Measurements from ENCODE around the gene TIGD3. TPM values are rescaled to one million over a fixed set of nuclear protein-coding genes. Genes with fewer than 3 reads are reported as not detected.

The TIGD3 gene
- total and polyA plus RNA-seq, 2 of the 13 experiments (the other 11 are each of a cell fraction or from before 2014, with no cell fraction given) = 0.49 to 4.9 TPM

- no peak for TF ChIP-seq ZNF850 (CRISPR knock-in tag; conservative IDR thresholded peaks at IDR 0.05)
- TF ChIP-seq, protein P1, sequence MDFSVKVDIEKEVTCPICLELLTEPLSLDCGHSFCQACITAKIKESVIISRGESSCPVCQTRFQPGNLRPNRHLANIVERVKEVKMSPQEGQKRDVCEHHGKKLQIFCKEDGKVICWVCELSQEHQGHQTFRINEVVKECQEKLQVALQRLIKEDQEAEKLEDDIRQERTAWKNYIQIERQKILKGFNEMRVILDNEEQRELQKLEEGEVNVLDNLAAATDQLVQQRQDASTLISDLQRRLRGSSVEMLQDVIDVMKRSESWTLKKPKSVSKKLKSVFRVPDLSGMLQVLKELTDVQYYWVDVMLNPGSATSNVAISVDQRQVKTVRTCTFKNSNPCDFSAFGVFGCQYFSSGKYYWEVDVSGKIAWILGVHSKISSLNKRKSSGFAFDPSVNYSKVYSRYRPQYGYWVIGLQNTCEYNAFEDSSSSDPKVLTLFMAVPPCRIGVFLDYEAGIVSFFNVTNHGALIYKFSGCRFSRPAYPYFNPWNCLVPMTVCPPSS (IDR thresholded peaks at IDR 0.05) = no peak
- peak; percentile 44; the same call in 1 of the 2 replicates for TF ChIP-seq POLR2G (IDR thresholded peaks at IDR 0.05; ENCODE audit: low read depth, low read length)
- TF ChIP-seq CREBL2 (CRISPR knock-in tag; IDR thresholded peaks at IDR 0.05; ENCODE audit: borderline replicate concordance) = no peak
- 0 out of 2 replicates have a peak, but pooled peaks have one; percentile 27 for TF ChIP-seq ARHGAP35 (CRISPR knock-in tag; IDR thresholded peaks at IDR 0.05; ENCODE audit: borderline replicate concordance)
- TF ChIP-seq HOXD1 (CRISPR knock-in tag; IDR thresholded peaks at IDR 0.05) = no peak
- TF ChIP-seq NCOA1 (CRISPR knock-in tag; IDR thresholded peaks at IDR 0.05) = peak; percentile 12; the same call in 1 of the 2 replicates
- no peak for TF ChIP-seq TOE1 (CRISPR knock-in tag; IDR thresholded peaks at IDR 0.05)
- no peak for TF ChIP-seq ZNF160 (CRISPR knock-in tag; IDR thresholded peaks at IDR 0.05)
- no peak for TF ChIP-seq ZNF773 (CRISPR knock-in tag; IDR thresholded peaks at IDR 0.05; ENCODE audit: borderline replicate concordance)
- TF ChIP-seq DPF2 (CRISPR knock-in tag; IDR thresholded peaks at IDR 0.05; ENCODE audit: borderline replicate concordance, low read depth) = no peak
- TF ChIP-seq, protein P2, sequence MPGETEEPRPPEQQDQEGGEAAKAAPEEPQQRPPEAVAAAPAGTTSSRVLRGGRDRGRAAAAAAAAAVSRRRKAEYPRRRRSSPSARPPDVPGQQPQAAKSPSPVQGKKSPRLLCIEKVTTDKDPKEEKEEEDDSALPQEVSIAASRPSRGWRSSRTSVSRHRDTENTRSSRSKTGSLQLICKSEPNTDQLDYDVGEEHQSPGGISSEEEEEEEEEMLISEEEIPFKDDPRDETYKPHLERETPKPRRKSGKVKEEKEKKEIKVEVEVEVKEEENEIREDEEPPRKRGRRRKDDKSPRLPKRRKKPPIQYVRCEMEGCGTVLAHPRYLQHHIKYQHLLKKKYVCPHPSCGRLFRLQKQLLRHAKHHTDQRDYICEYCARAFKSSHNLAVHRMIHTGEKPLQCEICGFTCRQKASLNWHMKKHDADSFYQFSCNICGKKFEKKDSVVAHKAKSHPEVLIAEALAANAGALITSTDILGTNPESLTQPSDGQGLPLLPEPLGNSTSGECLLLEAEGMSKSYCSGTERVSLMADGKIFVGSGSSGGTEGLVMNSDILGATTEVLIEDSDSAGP (CRISPR knock-in tag; IDR thresholded peaks at IDR 0.05; ENCODE audit: borderline replicate concordance) = peak; percentile 19; the same call in 1 of the 2 replicates
- no peak; the same call in 1 of the 2 replicates for TF ChIP-seq ZNF556 (CRISPR knock-in tag; IDR thresholded peaks at IDR 0.05; ENCODE audit: borderline replicate concordance)
- peak; percentile 19 for TF ChIP-seq CTCF (CRISPR knock-in tag; IDR thresholded peaks at IDR 0.05)
- TF ChIP-seq SALL1 (CRISPR knock-in tag; IDR thresholded peaks at IDR 0.05) = peak; percentile 53; the same call in 1 of the 2 replicates
- no peak for TF ChIP-seq MXD1 (CRISPR knock-in tag; IDR thresholded peaks at IDR 0.05)
- TF ChIP-seq ZNF230 (CRISPR knock-in tag; IDR thresholded peaks at IDR 0.05) = no peak
- TF ChIP-seq ZNF614 (CRISPR knock-in tag; IDR thresholded peaks at IDR 0.05; ENCODE audit: borderline replicate concordance) = 0 out of 2 replicates have a peak, but pooled peaks have one; percentile 32
- TF ChIP-seq REST (IDR thresholded peaks at IDR 0.05; ENCODE audit: borderline replicate concordance in 1 of 2, low read depth in 1 of 2, low read length in 2 of 2) = peak in 1 of 2 experiments; percentile 51; a peak in 1 of 4 replicates
Measured at GRCh38 chr11:65305501-65306268, 48.9 kb upstream of the TIGD3 start (continued).
